ENCODE measurements around the gene PLEKHO1. TPM values are rescaled to one million over a fixed set of nuclear protein-coding genes. Genes with fewer than 3 reads are reported as not detected.

The PLEKHO1 gene
- total RNA-seq, 2 donors from 2014 or later = 21.2 to 77.4 TPM

- Histone ChIP-seq H3K4me1 (no peaks in the 10 kb centered on the region), H3K27me3 (no peaks in the 10 kb centered on the region), H3K9me3 (peaks cover 0 to 11% of the 10 kb centered on the region in 2 donors), H3K36me3 (peaks cover 10% of the 10 kb centered on the region), H3K27ac (no peak overlapping the region), H3K4me3 (no peak overlapping the region)
- DNase-seq (ENCODE audit: low spot score) = no peak
- no peak for TF ChIP-seq CTCF (IDR thresholded peaks at IDR 0.05)
Measured at GRCh38 chr1:150111670-150112069, 38.0 kb upstream of the PLEKHO1 start.

DNA sequence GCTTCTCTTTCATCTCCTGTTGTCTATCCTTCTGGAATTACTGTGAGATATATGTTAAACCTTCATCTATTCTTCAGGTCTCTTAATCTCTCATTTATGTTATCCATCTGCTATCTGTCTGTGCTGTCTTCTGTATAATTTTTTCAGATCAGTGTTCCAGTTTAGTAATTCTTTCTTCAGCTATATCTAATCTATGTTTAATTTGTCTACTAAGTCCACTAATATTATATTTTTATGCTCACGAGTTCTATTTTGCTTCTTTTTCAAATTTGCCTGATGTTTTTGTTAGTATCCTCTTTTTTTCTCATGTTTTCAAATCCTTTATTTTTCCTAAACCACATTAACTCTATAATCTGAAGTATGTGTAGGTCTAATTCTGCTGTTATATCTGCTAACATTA lies 34.6 kb upstream of the PLEKHO1 start:
- no peak for DNase-seq (ENCODE audit: low spot score)
- Histone ChIP-seq H3K27me3 (no peaks in the 10 kb centered on the region), H3K4me1 (no peaks in the 10 kb centered on the region), H3K27ac (no peak overlapping the region), H3K9me3 (peaks cover 0 to 11% of the 10 kb centered on the region in 2 donors), H3K36me3 (peaks cover 10% of the 10 kb centered on the region), H3K4me3 (no peak overlapping the region)
- TF ChIP-seq CTCF (IDR thresholded peaks at IDR 0.05) = no peak

DNA sequence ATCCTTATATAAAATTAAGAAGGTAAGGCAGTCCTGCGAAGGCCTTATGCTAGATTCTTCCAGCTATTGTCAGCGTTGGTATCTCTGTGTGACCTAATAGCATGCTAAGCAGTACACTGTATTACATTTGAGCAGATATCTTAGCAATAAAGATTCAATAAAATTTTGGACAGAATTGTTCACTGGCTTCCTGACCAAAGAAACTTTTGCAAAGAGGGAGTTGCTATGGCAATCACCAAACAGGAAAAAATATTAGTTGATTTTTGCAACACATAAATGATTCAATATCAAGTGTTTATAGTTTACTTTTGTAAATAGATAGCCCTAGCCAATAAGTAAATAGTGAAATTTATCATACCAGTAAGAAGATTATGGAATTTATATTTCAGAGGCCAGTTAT lies 31.0 kb upstream of the PLEKHO1 start:
- no peak overlapping the region for H3K27ac ChIP-seq
- peaks cover 10% of the 10 kb centered on the region for H3K36me3 ChIP-seq
- no peak overlapping the region for H3K4me3 ChIP-seq
- no peaks in the 10 kb centered on the region for H3K4me1 ChIP-seq
- H3K27me3 ChIP-seq = no peaks in the 10 kb centered on the region
- TF ChIP-seq CTCF (IDR thresholded peaks at IDR 0.05) = no peak
- no peak for DNase-seq (ENCODE audit: low spot score)
- peaks cover 0 to 11% of the 10 kb centered on the region in 2 donors for H3K9me3 ChIP-seq

DNA sequence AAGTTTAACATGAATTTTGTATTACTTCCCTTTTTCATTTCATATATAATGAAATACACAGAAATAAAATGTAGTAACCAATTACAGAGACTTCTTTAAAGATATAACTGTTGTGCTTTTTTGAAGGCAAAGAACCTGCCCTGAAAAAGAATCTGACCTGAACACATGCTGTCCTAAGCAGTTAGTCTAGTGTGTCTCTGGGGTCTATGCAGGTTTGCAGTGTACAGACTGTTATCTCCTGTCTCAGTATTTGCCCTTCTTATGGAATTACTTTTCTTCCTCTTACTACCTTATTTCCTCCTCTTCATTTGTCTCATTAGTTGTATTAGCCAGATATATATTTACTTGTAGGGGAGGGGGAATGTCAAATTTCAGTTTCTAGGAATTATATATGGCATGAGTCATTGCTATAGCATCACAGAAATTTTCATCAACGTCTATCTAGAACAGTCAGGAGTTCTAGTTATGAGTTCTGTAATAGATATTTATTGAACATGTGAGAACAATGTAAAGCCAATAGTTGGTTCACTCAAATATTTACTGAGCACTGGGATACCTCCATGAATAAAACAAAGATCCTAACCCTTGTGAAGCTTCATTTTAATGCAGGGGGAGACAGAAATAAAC lies 28.4 kb upstream of the PLEKHO1 start:
- no peak for DNase-seq (ENCODE audit: low spot score)
- no peak for TF ChIP-seq CTCF (IDR thresholded peaks at IDR 0.05)
- H3K27me3 ChIP-seq = no peaks in the 10 kb centered on the region
- no peaks in the 10 kb centered on the region for H3K36me3 ChIP-seq
- H3K27ac ChIP-seq = no peak overlapping the region
- H3K4me3 ChIP-seq = no peak overlapping the region
- no peaks in the 10 kb centered on the region for H3K4me1 ChIP-seq
- no peaks in the 10 kb centered on the region for H3K9me3 ChIP-seq

- DNase-seq (ENCODE audit: low spot score) = no peak
- Histone ChIP-seq H3K4me3 (no peak overlapping the region), H3K9me3 (no peaks in the 10 kb centered on the region), H3K36me3 (no peaks in the 10 kb centered on the region), H3K27ac (no peak overlapping the region), H3K4me1 (no peaks in the 10 kb centered on the region), H3K27me3 (no peaks in the 10 kb centered on the region)
- TF ChIP-seq CTCF (IDR thresholded peaks at IDR 0.05) = no peak
Measured at GRCh38 chr1:150126811-150127210, 22.9 kb upstream of the PLEKHO1 start.

DNA sequence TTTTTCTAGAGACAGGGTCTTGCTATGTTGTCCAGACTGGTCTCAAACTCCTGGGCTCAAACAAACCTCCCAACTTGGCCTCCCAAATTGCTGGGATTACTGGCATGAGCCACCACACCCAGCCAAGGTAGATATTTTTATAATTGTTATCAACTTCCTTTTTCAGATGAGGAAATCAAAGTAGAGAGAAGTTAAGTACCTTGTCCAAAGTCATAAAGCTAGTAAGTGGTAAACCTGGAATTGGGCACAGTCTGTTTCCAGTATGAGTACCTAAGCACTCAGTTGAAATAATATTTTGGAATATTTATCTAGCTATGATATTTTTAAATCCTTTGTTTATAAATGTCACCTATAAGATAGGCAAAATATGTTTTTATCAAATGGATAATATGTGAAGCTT lies 22.3 kb upstream of the PLEKHO1 start:
- no peak overlapping the region for H3K27ac ChIP-seq
- TF ChIP-seq CTCF (IDR thresholded peaks at IDR 0.05) = no peak
- no peak for DNase-seq (ENCODE audit: low spot score)
- no peak overlapping the region for H3K4me3 ChIP-seq
- H3K4me1 ChIP-seq = no peaks in the 10 kb centered on the region
- H3K9me3 ChIP-seq = no peaks in the 10 kb centered on the region
- no peaks in the 10 kb centered on the region for H3K27me3 ChIP-seq
- H3K36me3 ChIP-seq = no peaks in the 10 kb centered on the region
